SK-N-SH (cell line): ENCODE data around the gene TRIM14. TPM values are rescaled to one million over a fixed set of nuclear protein-coding genes. Genes with fewer than 3 reads are reported as not detected.
"Not testable (repeated sequence)": the region's sequence is repeated elsewhere in the genome, so short reads cannot be mapped to it uniquely, and the experiment has no call there.

ENCODE experiments used
- CTCF ChIA-PET: fragments of 300-600, 350-600 bp; formaldehyde crosslinking; extraction: SDS; loops from one replicate; lab custom pipeline; 2021; lab: Yijun Ruan, JAX
- POLR2A ChIA-PET: fragments of 350-600 bp; sonication (Branson Sonifier 250); formaldehyde crosslinking; extraction: SDS; loops from one replicate; lab custom pipeline; 2020; ENCODE audit warnings: antibody characterized with exemption, inconsistent platforms; lab: Yijun Ruan, JAX
- DNase-seq: peaks from one replicate; pipeline ENCODE4 v3.0.0; 2012
- H2AFZ ChIP-seq: fragments of 200-600 bp; sonication (generic); 2 replicates; pipeline ENCODE4 v1.8.1; 2016; ENCODE audit warnings: antibody characterized with exemption, mild to moderate bottlenecking, low read depth
- H3F3A ChIP-seq: fragments of 200-600 bp; sonication (generic); replicated peaks from 2 replicates; pipeline ENCODE3; 2016; ENCODE audit warnings: antibody characterized with exemption, mild to moderate bottlenecking; ENCODE audit not compliant: insufficient read depth
- H3K27ac ChIP-seq, 2 experiments: fragments of 200-500 bp in 1 of 2; fragments of 200-600 bp in 1 of 2; sonication (Bioruptor generic) in 1 of 2; sonication (generic), shearing (Covaris generic) in 1 of 2; 2 replicates each; pipeline versions ENCODE4 v1.5.1 to v1.6.1; 2014 to 2016; ENCODE audit warnings: low read depth in 2 of 2, inconsistent platforms in 1 of 2, low read length in 1 of 2, mild to moderate bottlenecking in 1 of 2, mixed read lengths in 1 of 2
- H3K27me3 ChIP-seq: fragments of 200-600 bp; sonication (generic), shearing (Covaris generic); 2 replicates; pipeline ENCODE4 v1.6.1; 2016; ENCODE audit warnings: mixed run types; ENCODE audit not compliant: insufficient read depth
- H3K36me3 ChIP-seq, 2 experiments: fragments of 200-500 bp in 1 of 2; fragments of 200-600 bp in 1 of 2; sonication (Bioruptor generic) in 1 of 2; sonication (generic) in 1 of 2; replicated peaks in 1 of 2; 2 replicates each; pipeline versions ENCODE3 to v1.5.1; 2014 to 2016; ENCODE audit warnings: low read length in 1 of 2, mild to moderate bottlenecking in 1 of 2; ENCODE audit not compliant: insufficient read depth in 2 of 2, control insufficient read depth in 1 of 2
- H3K4me1 ChIP-seq, 2 experiments: fragments of 200-500 bp in 1 of 2; fragments of 200-600 bp in 1 of 2; sonication (Bioruptor generic) in 1 of 2; sonication (generic), shearing (Covaris generic) in 1 of 2; 2 replicates each; pipeline versions ENCODE4 v1.5.1 to v1.6.1; 2014 to 2016; ENCODE audit warnings: low read depth in 1 of 2, low read length in 1 of 2, mixed run types in 1 of 2; ENCODE audit not compliant: insufficient read depth in 2 of 2, control insufficient read depth in 1 of 2
- H3K4me2 ChIP-seq: fragments of 200-600 bp; sonication (generic), shearing (Covaris generic); 2 replicates; pipeline ENCODE4 v1.6.1; 2017; ENCODE audit warnings: mixed run types
- H3K4me3 ChIP-seq, 2 experiments: fragments of 200-500 bp in 1 of 2; fragments of 200-600 bp in 1 of 2; sonication (Bioruptor generic) in 1 of 2; sonication (generic), shearing (Covaris generic) in 1 of 2; 2 replicates each; pipeline versions ENCODE4 v1.5.1 to v1.8.1; 2014 to 2016; ENCODE audit warnings: low read depth in 2 of 2, inconsistent platforms in 1 of 2, low read length in 1 of 2, mild to moderate bottlenecking in 1 of 2, mixed read lengths in 1 of 2, moderate library complexity in 1 of 2
- H3K79me2 ChIP-seq: fragments of 200-600 bp; sonication (generic); 2 replicates; pipeline ENCODE4 v1.8.1; 2017; ENCODE audit warnings: mild to moderate bottlenecking; ENCODE audit not compliant: insufficient read depth
- H3K9ac ChIP-seq: fragments of 200-600 bp; sonication (generic); 2 replicates; pipeline ENCODE4 v1.6.1; 2017; ENCODE audit warnings: mixed run types
- H3K9me2 ChIP-seq: fragments of 200-600 bp; sonication (generic); 2 replicates; pipeline ENCODE4 v1.6.1; 2017; ENCODE audit warnings: mixed run types
- H3K9me3 ChIP-seq: fragments of 200-600 bp; sonication (generic); 2 replicates; pipeline ENCODE4 v1.6.1; 2017; ENCODE audit warnings: mixed run types, mild to moderate bottlenecking, moderate library complexity
- H4K20me1 ChIP-seq: fragments of 200-600 bp; sonication (generic); 2 replicates; pipeline ENCODE4 v1.6.1; 2017; ENCODE audit warnings: mild to moderate bottlenecking, mixed run types; ENCODE audit not compliant: insufficient read depth
- CHD2 ChIP-seq: fragments of 150-350 bp; IDR thresholded peaks from 2 replicates; pipeline ENCODE4 v1.6.1; 2018; ENCODE audit warnings: low read length; ENCODE audit not compliant: partially characterized antibody
- FOSL2 ChIP-seq: IDR thresholded peaks from 2 replicates; pipeline ENCODE4 v1.4.0; 2012; ENCODE audit warnings: low read depth, mild to moderate bottlenecking, moderate library complexity, borderline replicate concordance
- NRF1 ChIP-seq: IDR thresholded peaks from 2 replicates; pipeline ENCODE4 v1.6.1; 2012; ENCODE audit warnings: low read depth, mild to moderate bottlenecking, low read length
- PBX3 ChIP-seq: IDR thresholded peaks from 2 replicates; pipeline ENCODE4; 2012
- RAD21 ChIP-seq: IDR thresholded peaks from 2 replicates; pipeline ENCODE4 v1.6.1; 2012; ENCODE audit warnings: mild to moderate bottlenecking, low read length
- RXRA ChIP-seq: IDR thresholded peaks from 2 replicates; pipeline ENCODE4 v1.4.0; 2012; ENCODE audit warnings: low read depth, mild to moderate bottlenecking, borderline replicate concordance
- TAF1 ChIP-seq: IDR thresholded peaks from 2 replicates; pipeline ENCODE4 v1.6.1; 2012; ENCODE audit warnings: low read depth, mild to moderate bottlenecking, low read length, moderate library complexity, borderline replicate concordance
- TEAD4 ChIP-seq: IDR thresholded peaks from 2 replicates; pipeline ENCODE4 v1.4.0; 2012; ENCODE audit warnings: mild to moderate bottlenecking, borderline replicate concordance; ENCODE audit not compliant: insufficient read depth
- WGBS: methylation state at CpG from one replicate; pipeline ENCODE4 v1.1.6; 2017; ENCODE audit warnings: low lambda C conversion rate; 5-methylcytosine and 5-hydroxymethylcytosine counted together
- polyA plus RNA-seq, 3 experiments: library from polyadenylated mRNA; depleted of rRNA; stranded (reverse); fragments of >200 nt; gene quantifications; 2 replicates each; pipeline ENCODE4 v1.2.3, GENCODE V29; 2012

The TRIM14 gene
- polyA plus RNA-seq, 1 of the 3 experiments (the other 2 are of a cell fraction): 15.3 TPM

GRCh38 chr9:98120476-98120875, 1.5 kb upstream of the TRIM14 start:
- Histone ChIP-seq H3F3A (no peaks in the 10 kb centered on the region), H3K4me2 (no peak overlapping the region), H2AFZ (no peak overlapping the region), H3K9me2 (no peaks in the 10 kb centered on the region), H3K27me3 (no peaks in the 10 kb centered on the region), H3K9me3 (no peaks in the 10 kb centered on the region), H3K36me3 (no peaks in the 10 kb centered on the region), H3K9ac (no peak overlapping the region), H4K20me1 (no peaks in the 10 kb centered on the region), H3K79me2 (no peaks in the 10 kb centered on the region), H3K4me3 (no peak overlapping the region), H3K27ac (no peak overlapping the region), H3K4me1 (peaks cover 0 to 30% of the 10 kb centered on the region in 2 experiments; a peak in 3 of 4 replicates)
- 89% methylated on average over 3 of the region's 3 CpGs for WGBS
- TF ChIP-seq FOSL2 (no peak), CHD2 (no peak), NRF1 (no peak), RXRA (no peak), PBX3 (no peak), TAF1 (no peak)
- no peak for DNase-seq
- ChIA-PET CTCF (interaction anchor here (0.6 to 2.6 kb wide), 13 partner anchors 9 to 144 kb away, joined by 3 to 19 read pairs (median 3); no protein-coding TSS in a partner anchor), POLR2A (no interaction called here)

GRCh38 chr9:98117984-98118639, 910 bp downstream of the TRIM14 start:
- H3K9me3 ChIP-seq: no peaks in the 10 kb centered on the region
- H3K9ac ChIP-seq: peak overlapping the region; percentile 59; the same call in 1 of the 2 replicates
- TF ChIP-seq RAD21 (0 out of 2 replicates have a peak, but pooled peaks have one; percentile 7), PBX3 (no peak), TEAD4 (no peak), TAF1 (no peak)
- H3K79me2 ChIP-seq: no peaks in the 10 kb centered on the region
- no peak overlapping the region for H3K27ac ChIP-seq
- no peaks in the 10 kb centered on the region for H3F3A ChIP-seq
- DNase-seq: peak; percentile 43
- ChIA-PET CTCF (interaction anchor here (1.0 to 2.6 kb wide), 13 partner anchors 7 to 117 kb away, joined by 3 to 19 read pairs (median 5); no protein-coding TSS in a partner anchor), POLR2A (interaction anchor here (1.6 kb wide), 1 partner anchor 9 kb away, joined by 6 read pairs; no protein-coding TSS in a partner anchor)
- WGBS: 71% methylated on average over 5 of the region's 5 CpGs
- no peaks in the 10 kb centered on the region for H3K27me3 ChIP-seq
- peaks cover 0 to 30% of the 10 kb centered on the region in 2 experiments; a peak in 3 of 4 replicates for H3K4me1 ChIP-seq
- peak overlapping the region; percentile 64 to 65 for H3K4me3 ChIP-seq
- H2AFZ ChIP-seq: peak overlapping the region; percentile 95
- peak overlapping the region; percentile 88 for H3K4me2 ChIP-seq
- H4K20me1 ChIP-seq: no peaks in the 10 kb centered on the region
- H3K36me3 ChIP-seq: no peaks in the 10 kb centered on the region
- no peaks in the 10 kb centered on the region for H3K9me2 ChIP-seq

GRCh38 chr9:98117097-98117496, 1.9 kb downstream of the TRIM14 start:
- H2AFZ ChIP-seq, CTCF ChIA-PET, H3K9me2 ChIP-seq, H3K79me2 ChIP-seq, H3K9me3 ChIP-seq, H3K4me2 ChIP-seq, H3F3A ChIP-seq, DNase-seq, POLR2A ChIA-PET, H3K27ac ChIP-seq, H3K9ac ChIP-seq, H3K27me3 ChIP-seq, H3K36me3 ChIP-seq, H3K4me3 ChIP-seq, H4K20me1 ChIP-seq: not testable (repeated sequence)
- peaks cover 0 to 30% of the 10 kb centered on the region in 2 experiments; a peak in 3 of 4 replicates for H3K4me1 ChIP-seq
- 97% methylated on average over 6 of the region's 6 CpGs for WGBS
